H1 (cell line): ENCODE results near the gene AKT1. TPM values are rescaled to one million over a fixed set of nuclear protein-coding genes. Genes with fewer than 3 reads are reported as not detected.

Experiments used
- BRCA1 ChIP-seq: IDR thresholded peaks from 2 replicates; pipeline ENCODE4 v1.6.1; 2012; ENCODE audit warnings: low read depth, low read length, improper control_type of control experiment
- CHD7 ChIP-seq: fragments of 300-600 bp; sonication (generic); IDR thresholded peaks from 2 replicates; pipeline ENCODE4 v1.7.1; 2012; ENCODE audit warnings: low read length, moderate library complexity, mild to moderate bottlenecking, inconsistent platforms; ENCODE audit not compliant: insufficient replicate concordance
- RFX5 ChIP-seq: IDR thresholded peaks from 2 replicates; pipeline ENCODE4 v1.6.1; 2011; ENCODE audit warnings: low read depth, low read length, improper control_type of control experiment, borderline replicate concordance
- YY1 ChIP-seq: IDR thresholded peaks from 2 replicates; pipeline ENCODE4 v1.6.1; 2011; ENCODE audit warnings: low read depth, mild to moderate bottlenecking, low read length
- polyA plus RNA-seq, 7 experiments: library from polyadenylated mRNA; depleted of rRNA in 3 of 7; stranded (reverse) in 5 of 7; unstranded in 2 of 7; fragments of >200 nt in 5 of 7; fragments of 200-250 nt in 2 of 7; gene quantifications; 1 replicate in 5 of 7; 2 replicates in 1 of 7; 4 replicates in 1 of 7; pipeline versions ENCODE4 v1.2.1 to v1.2.3, GENCODE V29; 2011 to 2013; ENCODE audit warnings: missing spikeins in 2 of 7, mixed read lengths in 2 of 7
- total RNA-seq: library from RNA; stranded (reverse); fragmentation: NEBNext Ultra II Directional; extraction: Animal tissue kit (Norgen Biotek cat#: 25700); gene quantifications from 2 replicates; pipeline ENCODE4 v1.2.1, GENCODE V29; 2021
- TF ChIP-seq, protein P1 (sequence below): IDR thresholded peaks from 2 replicates; pipeline ENCODE4 v1.6.1; 2012; ENCODE audit warnings: low read length, inconsistent platforms

AKT1 gene
- total and polyA plus RNA-seq, 2 of the 8 experiments (the other 6 are each of a cell fraction or from before 2014, with no cell fraction given): 68.1 to 71.5 TPM

GRCh38 chr14:104739026-104739425 lies 56.5 kb downstream of the AKT1 start (continued):
- TF ChIP-seq CHD7 (no peak), RFX5 (no peak), YY1 (no peak), BRCA1 (no peak)
- TF ChIP-seq, protein P1, sequence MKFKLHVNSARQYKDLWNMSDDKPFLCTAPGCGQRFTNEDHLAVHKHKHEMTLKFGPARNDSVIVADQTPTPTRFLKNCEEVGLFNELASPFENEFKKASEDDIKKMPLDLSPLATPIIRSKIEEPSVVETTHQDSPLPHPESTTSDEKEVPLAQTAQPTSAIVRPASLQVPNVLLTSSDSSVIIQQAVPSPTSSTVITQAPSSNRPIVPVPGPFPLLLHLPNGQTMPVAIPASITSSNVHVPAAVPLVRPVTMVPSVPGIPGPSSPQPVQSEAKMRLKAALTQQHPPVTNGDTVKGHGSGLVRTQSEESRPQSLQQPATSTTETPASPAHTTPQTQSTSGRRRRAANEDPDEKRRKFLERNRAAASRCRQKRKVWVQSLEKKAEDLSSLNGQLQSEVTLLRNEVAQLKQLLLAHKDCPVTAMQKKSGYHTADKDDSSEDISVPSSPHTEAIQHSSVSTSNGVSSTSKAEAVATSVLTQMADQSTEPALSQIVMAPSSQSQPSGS: no peak
- TF ChIP-seq, all 59 proteins: peak for 0
